Testis (tissue), 3 donors: ENCODE data around the gene GALNT17. TPM values are rescaled to one million over a fixed set of nuclear protein-coding genes. Genes with fewer than 3 reads are reported as not detected.

ENCODE experiments used
- DNase-seq: peaks from one replicate; pipeline ENCODE4 v3.0.0-alpha.2; 2019
- H3K27ac ChIP-seq, 2 donors: fragments of 200-600 bp; sonication (generic); one replicate each; pipeline ENCODE4 v1.5.1; 2019
- H3K27me3 ChIP-seq: fragments of 200-600 bp; sonication (generic); one replicate; pipeline ENCODE4 v1.5.1; 2019
- H3K36me3 ChIP-seq: fragments of 200-600 bp; sonication (generic); one replicate; pipeline ENCODE4 v1.5.1; 2017; ENCODE audit warnings: low read depth; ENCODE audit errors: missing control alignments
- H3K4me1 ChIP-seq: fragments of 200-600 bp; sonication (generic); one replicate; pipeline ENCODE4 v1.5.1; 2019
- H3K4me3 ChIP-seq, 2 donors: fragments of 200-600 bp; sonication (generic); one replicate each; pipeline ENCODE4 v1.5.1; 2017 to 2019
- H3K9me3 ChIP-seq: fragments of 200-600 bp; sonication (generic); one replicate; pipeline ENCODE4 v1.5.1; 2017
- CTCF ChIP-seq, 3 experiments: fragments of 450-650 bp in 2 of 3; fragments of 200-600 bp in 1 of 3; sonication (generic) in 1 of 3; IDR thresholded peaks; one replicate each; pipeline ENCODE4 v1.5.1; 2016 to 2019; ENCODE audit warnings: antibody characterized with exemption in 3 of 3, mild to moderate bottlenecking in 2 of 3, moderate library complexity in 1 of 3
- POLR2A ChIP-seq: fragments of 450-650 bp; IDR thresholded peaks from one replicate; pipeline ENCODE4 v1.6.1; 2017; ENCODE audit warnings: antibody characterized with exemption, mild to moderate bottlenecking, moderate library complexity
- WGBS, 2 donors: methylation state at CpG; one replicate each; pipeline ENCODE4 v1.1.5; 2018; 5-methylcytosine and 5-hydroxymethylcytosine counted together
- intact Hi-C: fragments of 100-400 bp; cut with DNase I; formaldehyde crosslinking; loops from one replicate; pipeline ENCODE4 v1.15.1; 2023; ENCODE audit warnings: low total_unique reads
- polyA plus RNA-seq: library from polyadenylated mRNA; stranded (reverse); fragments of 350-450 nt; fragmentation: Illumina TruSeq; extraction: RNeasy Lipid Tissue Mini Kit (QIAGEN cat#74804); gene quantifications from one replicate; pipeline ENCODE4 v1.2.3, GENCODE V29; 2014; ENCODE audit warnings: low read depth, low replicate concordance; ENCODE audit not compliant: insufficient read depth
- total RNA-seq, 2 donors: library from RNA; depleted of rRNA; stranded (reverse); fragments of >200 nt; gene quantifications; one replicate each; pipeline ENCODE4 v1.2.3, GENCODE V29; 2016

Gene GALNT17
- total and polyA plus RNA-seq, 3 donors from 2014 or later = 10.9 to 39.1 (median 29.4) TPM

GRCh38 chr7:71325151-71325550, 193.2 kb downstream of the GALNT17 start:
- Histone ChIP-seq H3K9me3 (no peaks in the 10 kb centered on the region), H3K27me3 (no peaks in the 10 kb centered on the region), H3K4me3 (no peak overlapping the region), H3K36me3 (no peaks in the 10 kb centered on the region), H3K27ac (no peak overlapping the region), H3K4me1 (no peaks in the 10 kb centered on the region)
- 78 to 86% methylated on average over 5 of the region's 5 CpGs for WGBS, 2 donors
- TF ChIP-seq POLR2A = no peak
- DNase-seq = no peak
- intact Hi-C loops = no loop called here

GRCh38 chr7:71326595-71326994, 194.7 kb downstream of the GALNT17 start:
- no peak for DNase-seq
- TF ChIP-seq POLR2A (no peak), CTCF (IDR thresholded peaks at IDR 0.05) (no peak)
- Histone ChIP-seq H3K27ac (no peak overlapping the region), H3K4me1 (no peaks in the 10 kb centered on the region), H3K9me3 (no peaks in the 10 kb centered on the region), H3K27me3 (no peaks in the 10 kb centered on the region), H3K4me3 (no peak overlapping the region), H3K36me3 (no peaks in the 10 kb centered on the region)
- intact Hi-C loops = no loop called here
- 60 to 67% methylated on average over 1 of the region's 1 CpG for WGBS, 2 donors

GRCh38 chr7:71327946-71328345, 196.0 kb downstream of the GALNT17 start:
- no peak overlapping the region for H3K4me3 ChIP-seq
- DNase-seq = no peak
- intact Hi-C loops = no loop called here
- H3K4me1 ChIP-seq = no peaks in the 10 kb centered on the region
- H3K27me3 ChIP-seq = no peaks in the 10 kb centered on the region
- WGBS, 2 donors = 79 to 92% methylated on average over 5 of the region's 5 CpGs
- TF ChIP-seq POLR2A (no peak), CTCF (IDR thresholded peaks at IDR 0.05) (no peak)
- H3K27ac ChIP-seq = no peak overlapping the region
- H3K36me3 ChIP-seq = no peaks in the 10 kb centered on the region
- H3K9me3 ChIP-seq = no peaks in the 10 kb centered on the region

GRCh38 chr7:71329030-71329660, 197.2 kb downstream of the GALNT17 start:
- Histone ChIP-seq H3K27ac (no peak overlapping the region), H3K27me3 (no peaks in the 10 kb centered on the region), H3K4me3 (no peak overlapping the region), H3K36me3 (no peaks in the 10 kb centered on the region), H3K4me1 (no peaks in the 10 kb centered on the region), H3K9me3 (no peaks in the 10 kb centered on the region)
- intact Hi-C loops = no loop called here
- no peak for DNase-seq
- WGBS, 2 donors = 75 to 78% methylated on average over 10 of the region's 10 CpGs
- TF ChIP-seq CTCF (IDR thresholded peaks at IDR 0.05) = no peak
- no peak for TF ChIP-seq POLR2A

GRCh38 chr7:71332207-71332606, 200.3 kb downstream of the GALNT17 start:
- H3K36me3 ChIP-seq = no peaks in the 10 kb centered on the region
- 70 to 82% methylated on average over 4 of the region's 4 CpGs for WGBS, 2 donors
- no peaks in the 10 kb centered on the region for H3K27me3 ChIP-seq
- TF ChIP-seq POLR2A = no peak
- TF ChIP-seq CTCF (IDR thresholded peaks at IDR 0.05) = no peak
- DNase-seq = no peak
- H3K27ac ChIP-seq = no peak overlapping the region
- intact Hi-C loops = no loop called here
- H3K4me3 ChIP-seq = no peak overlapping the region
- no peaks in the 10 kb centered on the region for H3K9me3 ChIP-seq
- H3K4me1 ChIP-seq = no peaks in the 10 kb centered on the region
